Stomach (tissue), 9 donors: ENCODE data around the gene CBX8. TPM values are rescaled to one million over a fixed set of nuclear protein-coding genes. Genes with fewer than 3 reads are reported as not detected.
A peak's percentile ranks its signal among the peaks of the same experiment; 100 is the strongest.

Experiments used
- DNase-seq, 2 donors: peaks; one replicate each; pipeline versions ENCODE4 v3.0.0 to v3.0.0-alpha.2; 2013 to 2019
- H3K27ac ChIP-seq, 5 donors: fragments of 200-600 bp in 4 of 5; sonication (generic) in 4 of 5; one replicate each; pipeline ENCODE4 v1.5.1; 2013 to 2019; ENCODE audit warnings: mild to moderate bottlenecking in 1 of 5, moderate library complexity in 1 of 5
- H3K27me3 ChIP-seq, 3 donors: fragments of 200-600 bp; sonication (generic); one replicate each; pipeline ENCODE4 v1.5.1; 2017 to 2019; ENCODE audit warnings: mixed run types in 1 of 3
- H3K36me3 ChIP-seq, 4 donors: fragments of 200-600 bp; sonication (generic); 1 replicate in 3 of 4; 2 replicates in 1 of 4; pipeline ENCODE4 v1.5.1; 2016 to 2019
- H3K4me1 ChIP-seq, 4 donors: fragments of 200-600 bp; sonication (generic); one replicate each; pipeline ENCODE4 v1.5.1; 2016 to 2019
- H3K4me3 ChIP-seq, 4 donors: fragments of 200-600 bp; sonication (generic) in 3 of 4; one replicate each; pipeline ENCODE4 v1.5.1; 2016 to 2019; ENCODE audit warnings: mild to moderate bottlenecking in 1 of 4
- H3K9me3 ChIP-seq, 4 donors: fragments of 200-600 bp; sonication (generic); one replicate each; pipeline ENCODE4 v1.5.1; 2016 to 2019
- EP300 ChIP-seq: sonication (generic); formaldehyde crosslinking; IDR thresholded peaks from one replicate; pipeline ENCODE4 v1.6.1; 2017; ENCODE audit warnings: antibody characterized with exemption
- POLR2A ChIP-seq, 4 donors: fragments of 450-650 bp; IDR thresholded peaks; one replicate each; pipeline ENCODE4 v1.6.1; 2016; ENCODE audit warnings: antibody characterized with exemption in 4 of 4, control low read depth in 2 of 4, mild to moderate bottlenecking in 1 of 4, moderate library complexity in 1 of 4
- POLR2AphosphoS5 ChIP-seq, 3 donors: sonication (generic); formaldehyde crosslinking; IDR thresholded peaks; one replicate each; pipeline ENCODE4 v1.6.1; 2016; ENCODE audit warnings: antibody characterized with exemption in 3 of 3
- WGBS, 5 donors: extraction: QIAGEN DNeasy Blood & Tissue Kit in 3 of 5; methylation state at CpG; one replicate each; pipeline versions ENCODE4 v1.1.5 to v1.1.7; 2013 to 2018; 5-methylcytosine and 5-hydroxymethylcytosine counted together
- intact Hi-C: fragments of 100-400 bp; cut with DNase I; formaldehyde crosslinking; loops from one replicate; pipeline ENCODE4 v1.15.1; 2023; ENCODE audit warnings: low total_unique reads
- polyA plus RNA-seq, 3 donors: library from polyadenylated mRNA; stranded (reverse); fragments of 200-250 nt; gene quantifications; one replicate each; pipeline ENCODE4 v1.2.3, GENCODE V29; 2013
- total RNA-seq, 5 donors: library from RNA; depleted of rRNA; stranded (reverse); fragments of >200 nt; gene quantifications; one replicate each; pipeline versions ENCODE4 v1.1.0 to v1.2.3, GENCODE V29; 2014 to 2016
- TF ChIP-seq, protein P1 (sequence below), 7 experiments: fragments of 450-650 bp in 4 of 7; fragments of 200-600 bp in 3 of 7; sonication (generic) in 3 of 7; IDR thresholded peaks; one replicate each; pipeline ENCODE4 v1.5.1; 2016 to 2019; ENCODE audit warnings: antibody characterized with exemption in 7 of 7, control low read depth in 2 of 7, mild to moderate bottlenecking in 1 of 7
- donor health status: healthy with polysubstance abuse.
- donor health status: Bipolar disorder and iron deficiency.
- donor health status: healthy.

CBX8 gene
- total and polyA plus RNA-seq, 8 donors = 0.76 to 140 (median 3.1) TPM; not detected in 2

DNA sequence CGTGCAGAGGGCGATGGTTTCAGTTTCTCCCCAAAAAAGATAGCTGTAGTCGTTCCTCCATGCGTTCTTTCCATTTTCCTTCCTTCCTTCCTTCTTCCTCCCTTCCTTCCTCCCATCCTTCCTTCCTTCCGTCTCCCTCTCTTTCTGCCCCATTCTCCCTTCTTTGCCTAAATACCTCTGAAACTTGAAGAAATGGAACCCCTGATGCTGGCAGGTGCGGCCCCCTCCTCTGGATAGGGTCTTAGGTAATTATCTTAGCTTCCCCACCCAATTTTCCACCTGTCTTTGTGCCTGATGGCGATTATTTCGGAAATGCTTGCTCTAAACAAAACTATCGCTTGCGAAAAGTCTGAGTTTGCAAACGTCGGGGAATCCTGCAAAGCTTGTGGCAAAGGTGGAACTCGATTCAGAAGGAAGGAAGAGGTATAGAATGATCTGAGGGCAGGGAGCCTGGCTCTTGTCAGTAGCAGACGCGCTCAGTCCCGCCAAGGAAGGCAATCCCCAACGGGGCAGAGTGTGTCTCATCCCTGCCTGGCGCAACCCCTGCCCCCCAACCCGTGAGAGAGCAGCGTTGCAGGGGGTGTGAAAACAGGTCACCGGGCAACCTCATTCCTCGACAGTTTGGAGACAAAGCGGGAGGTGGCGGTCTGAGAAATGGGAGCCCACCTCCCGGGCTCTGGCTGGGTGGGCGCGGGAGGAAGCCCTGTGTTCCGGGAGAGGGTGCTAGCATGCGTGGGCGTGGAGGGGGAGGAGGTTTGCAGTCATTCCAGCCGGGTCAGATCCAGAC, 2.9 kb upstream of the CBX8 start:
- peaks cover 34 to 82% (median 77%) of the 10 kb centered on the region in 4 donors for H3K4me1 ChIP-seq

DNA sequence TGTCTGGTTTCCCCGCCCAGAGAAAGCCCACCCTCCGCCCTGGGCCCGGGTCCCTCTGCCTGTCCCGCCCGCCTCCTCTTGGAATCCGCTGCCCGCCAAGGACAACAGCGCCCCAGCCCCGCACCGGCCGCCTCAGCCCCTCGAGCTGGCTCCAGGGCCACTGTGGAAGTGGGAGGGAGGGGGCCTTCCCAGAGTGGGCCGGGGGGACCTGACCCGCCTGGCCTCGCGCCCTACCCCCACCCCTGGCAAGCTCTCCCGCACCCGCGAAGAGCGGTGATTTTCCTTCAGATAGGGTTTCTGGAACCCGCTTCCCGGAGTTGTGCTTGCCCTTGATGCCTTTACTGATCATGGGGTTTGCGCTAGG, 2.3 kb upstream of the CBX8 start:
- H3K4me3 ChIP-seq = peak overlapping the region in 1 of 4 donors; percentile 68
- intact Hi-C loops = loop anchor here (5.0 kb wide), 1 partner anchor 38 kb away; the partner anchor contains the start of gene CBX4
- no peak overlapping the region for H3K27ac ChIP-seq
- WGBS, 5 donors = 5 to 9% (median 6%) methylated on average over 20 to 23 of the region's 23 CpGs
- H3K27me3 ChIP-seq = peaks cover 63 to 81% (median 68%) of the 10 kb centered on the region in 3 donors
- H3K4me1 ChIP-seq = peaks cover 34 to 76% (median 73%) of the 10 kb centered on the region in 4 donors
- TF ChIP-seq, protein P1, sequence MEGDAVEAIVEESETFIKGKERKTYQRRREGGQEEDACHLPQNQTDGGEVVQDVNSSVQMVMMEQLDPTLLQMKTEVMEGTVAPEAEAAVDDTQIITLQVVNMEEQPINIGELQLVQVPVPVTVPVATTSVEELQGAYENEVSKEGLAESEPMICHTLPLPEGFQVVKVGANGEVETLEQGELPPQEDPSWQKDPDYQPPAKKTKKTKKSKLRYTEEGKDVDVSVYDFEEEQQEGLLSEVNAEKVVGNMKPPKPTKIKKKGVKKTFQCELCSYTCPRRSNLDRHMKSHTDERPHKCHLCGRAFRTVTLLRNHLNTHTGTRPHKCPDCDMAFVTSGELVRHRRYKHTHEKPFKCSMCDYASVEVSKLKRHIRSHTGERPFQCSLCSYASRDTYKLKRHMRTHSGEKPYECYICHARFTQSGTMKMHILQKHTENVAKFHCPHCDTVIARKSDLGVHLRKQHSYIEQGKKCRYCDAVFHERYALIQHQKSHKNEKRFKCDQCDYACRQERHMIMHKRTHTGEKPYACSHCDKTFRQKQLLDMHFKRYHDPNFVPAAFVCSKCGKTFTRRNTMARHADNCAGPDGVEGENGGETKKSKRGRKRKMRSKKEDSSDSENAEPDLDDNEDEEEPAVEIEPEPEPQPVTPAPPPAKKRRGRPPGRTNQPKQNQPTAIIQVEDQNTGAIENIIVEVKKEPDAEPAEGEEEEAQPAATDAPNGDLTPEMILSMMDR (IDR thresholded peaks at IDR 0.05) = no peak
- no peak for TF ChIP-seq POLR2AphosphoS5 (IDR thresholded peaks at IDR 0.05)
- TF ChIP-seq POLR2A (IDR thresholded peaks at IDR 0.05) = no peak
- TF ChIP-seq EP300 = no peak
- H3K9me3 ChIP-seq = no peaks in the 10 kb centered on the region
- no peak for DNase-seq
- peaks cover 0 to 9% (median 6%) of the 10 kb centered on the region in 4 donors for H3K36me3 ChIP-seq

More for the DNA sequence above, 2.9 kb upstream of the CBX8 start:
- intact Hi-C loops = loop anchor here (5.0 to 10.0 kb wide), 3 partner anchors 38 to 195 kb away; partner anchors contain the start of gene CBX4
- Histone ChIP-seq H3K27ac (no peak overlapping the region), H3K36me3 (peaks cover 0 to 7% (median 3%) of the 10 kb centered on the region in 4 donors), H3K9me3 (no peaks in the 10 kb centered on the region), H3K27me3 (peaks cover 68 to 81% (median 74%) of the 10 kb centered on the region in 3 donors), H3K4me3 (no peak overlapping the region)
- TF ChIP-seq EP300 (no peak), POLR2A (IDR thresholded peaks at IDR 0.05) (no peak), POLR2AphosphoS5 (IDR thresholded peaks at IDR 0.05) (no peak)
- TF ChIP-seq, protein P1 (IDR thresholded peaks at IDR 0.05) = no peak
- WGBS, 5 donors = 5 to 8% (median 7%) methylated on average over 31 of the region's 31 CpGs
- DNase-seq = no peak

DNA sequence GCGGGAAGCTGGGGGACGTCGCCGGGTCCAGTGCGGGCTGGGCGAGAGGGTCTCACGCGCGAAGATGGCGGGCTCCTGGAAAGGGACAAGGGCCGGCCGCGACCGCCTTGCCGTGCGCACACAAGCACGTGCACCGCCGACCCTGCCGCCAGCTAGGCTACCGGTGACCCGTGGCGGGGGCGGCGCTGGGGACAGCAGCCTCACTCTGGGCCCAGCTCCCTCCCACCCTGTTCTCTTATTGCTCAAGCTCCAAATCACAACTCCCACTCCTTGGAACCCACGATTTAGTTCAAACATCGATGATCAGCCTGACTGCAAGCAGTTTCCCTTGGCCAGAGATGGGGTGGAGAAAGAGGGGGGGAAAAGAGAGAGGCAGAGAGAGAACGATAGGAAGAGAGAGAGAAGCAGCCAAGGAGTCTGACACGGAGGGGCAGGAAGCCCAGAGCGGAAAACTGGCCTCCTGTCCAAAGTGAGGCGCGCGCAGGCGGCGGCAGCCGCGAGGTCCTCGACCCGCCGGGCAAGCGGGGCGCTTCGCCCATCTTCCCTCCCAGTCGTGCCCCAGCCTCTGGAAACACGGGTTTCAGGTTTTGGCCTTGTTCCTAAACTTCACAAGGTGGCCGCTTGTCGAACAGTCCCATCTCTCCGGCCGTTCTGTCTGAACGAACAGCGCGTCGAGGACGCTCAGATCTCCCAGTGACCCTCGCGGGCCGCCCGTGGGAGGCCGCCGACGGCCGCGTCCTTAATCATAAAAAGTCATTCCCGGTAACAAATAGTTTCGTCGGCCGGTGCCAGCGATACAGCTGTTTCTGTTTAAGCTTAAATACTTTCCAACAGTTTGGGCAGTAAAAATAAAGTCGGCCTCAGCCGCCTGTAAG, 1.7 kb upstream of the CBX8 start:
- Histone ChIP-seq H3K4me3 (peak overlapping the region; percentile 54 to 75 (median 70)), H3K36me3 (peaks cover 0 to 9% (median 6%) of the 10 kb centered on the region in 4 donors), H3K9me3 (no peaks in the 10 kb centered on the region), H3K27ac (peak overlapping the region in 1 of 5 donors; percentile 87), H3K4me1 (peaks cover 34 to 76% (median 69%) of the 10 kb centered on the region in 4 donors), H3K27me3 (peaks cover 57 to 81% (median 64%) of the 10 kb centered on the region in 3 donors)
- TF ChIP-seq, protein P1 (IDR thresholded peaks at IDR 0.05) = no peak
- TF ChIP-seq POLR2AphosphoS5 (IDR thresholded peaks at IDR 0.05) (no peak), EP300 (no peak), POLR2A (IDR thresholded peaks at IDR 0.05) (no peak)
- WGBS, 5 donors = 2 to 3% (median 2%) methylated on average over 55 to 70 of the region's 70 CpGs
- peak in 1 of 2 donors; percentile 75 for DNase-seq
- intact Hi-C loops = loop anchor here (5.0 kb wide), 1 partner anchor 39 kb away; the partner anchor contains the start of gene CBX4
